ENCODE data around the gene PNPLA7.
"Not testable (repeated sequence)": the region's sequence is repeated elsewhere in the genome, so short reads cannot be mapped to it uniquely, and the experiment has no call there.

PNPLA7 gene

DNA sequence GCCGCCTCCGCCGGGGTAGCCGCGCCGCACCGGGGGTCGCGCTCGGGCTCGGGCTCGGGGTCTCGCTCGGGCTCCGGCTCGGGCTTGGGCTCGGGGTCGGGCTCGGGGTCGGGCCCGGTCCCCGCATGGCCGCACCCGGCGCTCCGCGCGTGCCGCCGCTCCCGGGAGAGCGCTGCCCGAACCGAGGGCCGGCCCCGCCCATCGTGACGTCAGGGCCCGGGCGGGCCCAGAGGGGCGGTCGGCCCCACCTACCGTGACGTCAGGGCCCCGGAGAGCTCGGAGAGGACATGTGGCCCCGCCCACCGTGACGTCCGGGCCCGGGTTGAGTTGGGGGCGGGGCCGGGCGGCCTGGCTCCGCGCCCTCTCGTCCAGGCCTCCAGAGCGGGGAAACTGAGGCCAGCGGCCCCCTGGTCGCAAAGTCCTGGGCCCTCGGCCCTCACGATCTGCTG lies 91.0 kb downstream of the PNPLA7 start, which contains the start of gene NSMF:
TSS of gene NSMF (minus strand) at position 183 of the 449 bp plus-strand sequence. CDS start 232 bp downstream, outside the sequence.
- peak; percentile 93 for DNase-seq

DNA sequence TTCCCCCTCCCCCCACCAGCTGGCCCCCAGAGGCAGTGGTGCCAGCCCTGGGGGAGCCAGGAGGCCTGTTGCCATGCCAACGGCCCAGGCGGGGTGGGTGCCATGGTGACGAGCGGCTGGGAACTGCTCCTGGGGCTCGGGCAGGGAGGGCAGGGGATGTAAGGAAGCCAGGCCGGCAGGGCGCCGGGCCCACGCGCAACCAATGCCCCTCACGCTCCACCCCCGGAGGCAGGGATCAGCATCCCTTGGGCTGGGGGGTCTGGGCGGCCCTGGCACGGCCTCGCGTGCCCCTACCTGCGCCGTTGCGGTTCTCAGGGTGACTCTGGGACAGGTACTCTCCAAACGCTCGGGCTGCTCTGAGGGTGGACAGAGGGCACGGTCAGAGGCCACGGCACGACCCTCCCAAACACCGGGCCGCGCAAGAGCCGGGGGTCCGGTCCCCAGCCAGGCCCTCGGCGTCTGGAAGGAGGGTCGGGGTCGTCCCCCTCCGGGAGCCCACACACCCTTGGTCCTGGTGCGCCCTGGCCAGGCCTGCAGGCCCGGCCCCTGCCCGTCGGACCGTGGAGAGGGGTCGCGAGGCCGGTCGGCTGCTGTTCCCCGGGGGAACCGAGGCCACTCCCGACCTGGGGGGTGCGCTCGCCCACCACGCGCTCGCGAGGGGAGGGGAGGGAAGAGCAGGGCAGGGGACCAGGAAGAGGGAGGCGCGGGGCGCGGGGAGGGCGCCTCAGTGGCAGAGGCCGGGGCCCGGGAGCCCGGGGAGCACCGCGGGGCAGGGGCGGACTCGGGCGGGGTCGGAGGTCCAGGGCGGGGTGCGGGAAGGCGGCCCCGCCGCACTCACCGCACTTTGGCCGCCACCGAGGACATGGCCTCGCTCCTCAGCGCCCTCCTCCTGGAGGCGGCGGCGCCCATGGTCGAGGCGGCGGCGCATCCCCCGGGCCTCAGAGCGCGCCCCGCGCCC lies 91.7 kb downstream of the PNPLA7 start:
- DNase-seq: no peak

DNA sequence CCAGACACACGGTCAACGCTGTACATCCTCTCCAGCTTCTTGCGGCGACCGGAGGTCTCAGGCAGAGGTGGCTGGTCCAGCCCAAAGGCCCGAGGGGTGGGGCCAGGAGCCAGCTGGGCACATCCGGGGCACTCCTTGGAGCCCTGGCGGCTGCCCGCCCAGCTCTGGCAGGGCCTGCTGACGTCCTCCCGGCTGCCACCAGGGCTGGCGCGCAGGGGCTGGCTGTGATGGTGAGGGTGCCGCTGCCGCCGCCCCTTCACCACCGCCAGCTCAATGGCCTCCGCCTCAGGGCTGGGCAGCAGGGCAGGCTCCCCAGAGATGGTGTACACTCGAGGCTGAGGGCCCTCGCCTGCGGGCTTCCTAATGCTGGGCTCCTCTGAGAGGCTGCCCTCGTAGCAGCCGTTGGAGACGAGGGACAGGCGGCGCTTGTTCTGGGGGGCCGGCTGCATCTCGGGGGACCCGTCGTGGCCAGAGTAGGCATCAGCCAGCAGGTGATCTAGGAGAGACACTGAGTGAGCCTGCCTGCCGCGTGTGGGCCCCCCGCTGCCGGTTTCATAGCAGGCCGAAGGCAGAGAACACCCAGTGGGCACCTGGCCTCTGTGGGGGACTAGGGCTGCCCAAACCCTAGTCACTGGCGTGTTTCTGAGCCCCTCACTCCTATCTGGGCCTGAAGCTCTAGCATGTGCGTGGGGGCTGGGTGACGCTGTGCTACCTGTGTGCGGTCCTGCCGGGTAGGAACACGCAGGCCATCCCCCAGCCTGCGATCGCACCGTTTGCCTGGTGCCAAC lies 92.6 kb downstream of the PNPLA7 start:
- no peak for DNase-seq

DNA sequence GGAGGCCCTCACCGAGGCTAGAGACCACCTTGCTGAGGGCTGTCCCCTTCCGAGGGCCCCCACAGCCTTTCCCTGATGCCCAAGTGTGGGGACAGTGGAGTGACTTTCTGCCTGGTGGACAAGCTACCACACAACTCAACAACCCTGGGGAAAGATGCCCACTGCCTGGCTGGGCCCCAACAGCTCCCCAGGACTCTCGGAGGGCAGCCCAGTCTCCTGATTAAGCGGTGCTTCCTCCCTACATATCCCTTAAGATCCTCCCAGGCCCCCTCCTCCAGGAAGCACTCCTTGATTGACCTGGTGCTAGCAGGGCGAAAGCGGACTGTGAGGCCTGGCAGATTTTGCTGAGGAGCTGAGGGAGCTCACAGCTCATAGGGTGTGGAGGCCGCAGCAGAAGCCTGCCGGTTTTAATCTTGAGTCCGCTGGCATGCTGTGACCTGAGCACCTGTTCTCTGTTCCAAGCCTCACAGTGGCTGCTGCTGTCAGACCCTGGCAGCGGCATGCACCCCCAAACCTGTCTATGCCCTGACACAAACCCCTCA lies 93.3 kb downstream of the PNPLA7 start:
- DNase-seq: no peak

DNA sequence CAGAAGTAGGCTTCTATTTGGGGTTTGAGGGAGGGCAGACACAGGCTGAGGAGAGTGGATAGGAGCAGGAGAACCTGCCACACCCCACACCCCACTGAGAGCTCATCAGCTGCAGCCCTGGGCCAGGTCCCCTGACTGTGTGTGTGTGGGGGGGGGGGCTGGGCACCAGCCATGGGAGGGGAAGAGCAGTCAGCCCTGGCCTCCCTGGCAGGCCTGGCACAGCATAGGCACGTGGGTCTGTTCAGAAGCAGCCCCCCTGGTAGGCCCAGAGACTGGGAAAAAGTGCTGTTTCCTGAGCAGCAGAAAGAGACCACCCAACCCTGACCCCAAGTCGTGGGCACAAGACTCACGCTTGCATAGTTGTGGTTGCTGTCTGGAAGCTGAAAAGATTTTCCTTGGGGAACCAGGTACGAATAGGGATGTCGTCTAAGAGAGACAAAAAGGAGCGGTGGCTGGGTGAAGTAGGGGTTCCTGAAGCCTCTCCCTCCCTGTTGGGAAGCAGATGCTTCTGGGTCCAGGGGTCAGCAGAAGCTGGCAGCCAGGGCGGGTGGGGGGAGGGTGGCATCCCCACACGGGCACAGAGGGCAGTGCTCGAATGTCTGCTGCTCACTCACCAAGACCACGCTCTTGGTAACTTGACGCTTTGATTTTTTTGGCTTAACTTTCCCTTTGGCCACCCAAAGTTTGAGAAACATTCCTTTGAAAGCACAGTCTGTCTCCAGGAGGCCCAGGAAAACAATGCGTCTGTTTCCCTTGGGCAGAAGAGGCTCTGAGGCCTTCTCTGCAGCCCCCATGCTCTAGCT lies 93.9 kb downstream of the PNPLA7 start:
- no peak for DNase-seq

DNA sequence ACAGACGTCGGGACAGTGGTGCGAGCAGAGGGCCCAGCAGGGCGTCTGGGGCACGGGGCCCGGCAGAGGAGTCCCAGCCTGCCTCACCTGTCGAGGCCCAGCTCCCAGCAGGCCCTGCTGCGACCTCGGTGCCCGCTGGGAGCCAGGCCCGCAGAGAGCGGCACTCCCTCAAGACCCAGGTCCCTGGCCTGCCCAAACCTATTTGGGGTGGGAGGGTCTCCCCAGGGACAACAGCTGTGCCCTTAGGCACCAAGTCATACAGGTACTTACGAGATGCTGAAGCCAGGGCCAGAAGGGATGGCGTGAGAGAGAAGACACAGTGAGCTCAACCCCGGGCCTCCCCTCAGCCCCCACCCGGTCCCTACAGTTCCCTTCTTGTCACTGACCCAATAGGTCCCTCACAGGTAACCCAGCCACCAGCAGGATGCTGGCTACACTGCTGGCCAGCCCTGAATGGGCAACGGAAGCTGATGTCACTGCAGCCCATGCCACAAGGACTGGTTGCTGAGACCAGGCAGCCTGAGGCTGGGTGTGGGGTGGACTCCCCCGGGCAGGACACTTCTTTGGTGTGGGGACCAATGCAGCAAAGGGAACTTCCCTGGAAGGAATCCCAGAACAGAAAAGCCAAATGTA lies 94.7 kb downstream of the PNPLA7 start:
- DNase-seq: no peak

DNA sequence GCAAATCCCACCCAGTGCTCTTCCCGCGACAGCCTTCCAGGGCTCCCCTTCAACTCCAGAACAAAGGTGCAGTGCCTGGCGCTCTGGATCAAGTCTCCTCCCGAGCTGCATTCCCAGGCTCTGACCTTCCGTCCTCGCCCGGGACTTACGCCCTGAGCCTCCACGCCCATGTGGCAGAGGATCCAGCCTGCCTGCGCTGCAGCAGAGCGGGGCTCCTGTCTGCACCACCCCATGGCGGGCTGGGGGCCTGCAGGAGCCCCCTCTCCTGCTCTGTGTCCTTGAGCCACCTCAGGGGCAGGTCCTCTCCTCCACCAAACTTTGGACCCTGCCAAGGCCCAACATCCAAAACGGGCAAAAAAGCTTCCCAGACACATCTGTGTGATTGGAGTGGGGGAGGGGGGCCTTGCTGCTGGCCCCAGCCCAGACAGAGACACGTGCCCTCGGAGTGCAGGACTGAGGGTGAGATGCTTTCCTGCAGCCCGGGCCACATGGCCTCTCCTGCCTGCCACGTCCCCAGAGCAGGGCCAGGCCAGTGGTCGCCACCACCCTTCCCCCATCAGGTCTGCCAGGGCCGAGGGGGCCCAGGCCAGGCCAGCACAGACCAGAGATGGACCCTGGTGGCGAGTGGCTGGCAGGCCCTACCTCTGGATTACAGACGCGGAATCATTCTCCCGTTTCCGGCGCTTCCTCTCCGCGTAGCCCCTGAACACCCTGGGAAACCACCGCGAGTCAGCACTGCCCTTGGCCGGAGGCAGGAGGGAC lies 95.4 kb downstream of the PNPLA7 start:
- no peak for DNase-seq

DNA sequence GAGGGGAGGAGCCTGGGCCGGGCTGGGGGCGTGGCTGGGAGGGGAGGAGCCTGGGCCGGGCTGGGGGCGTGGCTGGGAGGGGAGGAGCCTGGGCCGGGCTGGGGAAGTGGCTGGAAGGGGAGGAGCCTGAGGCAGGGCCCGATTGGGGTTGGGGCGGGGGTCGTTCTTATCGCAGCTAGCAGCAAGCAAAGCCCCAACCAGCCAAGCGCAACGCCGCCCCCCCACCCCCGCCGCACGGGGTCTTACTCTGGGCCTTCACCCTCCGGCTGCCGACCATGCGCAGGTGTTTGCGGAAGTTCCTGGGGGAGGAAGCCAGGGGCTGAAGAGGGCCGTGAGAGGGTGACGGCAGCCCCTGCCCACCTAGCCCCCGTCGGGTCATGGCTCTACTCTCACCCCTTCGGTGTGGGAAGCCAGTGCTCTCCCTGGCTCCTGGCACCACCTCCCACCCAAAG lies 96.0 kb downstream of the PNPLA7 start:
- peak; percentile 62 for DNase-seq

DNA sequence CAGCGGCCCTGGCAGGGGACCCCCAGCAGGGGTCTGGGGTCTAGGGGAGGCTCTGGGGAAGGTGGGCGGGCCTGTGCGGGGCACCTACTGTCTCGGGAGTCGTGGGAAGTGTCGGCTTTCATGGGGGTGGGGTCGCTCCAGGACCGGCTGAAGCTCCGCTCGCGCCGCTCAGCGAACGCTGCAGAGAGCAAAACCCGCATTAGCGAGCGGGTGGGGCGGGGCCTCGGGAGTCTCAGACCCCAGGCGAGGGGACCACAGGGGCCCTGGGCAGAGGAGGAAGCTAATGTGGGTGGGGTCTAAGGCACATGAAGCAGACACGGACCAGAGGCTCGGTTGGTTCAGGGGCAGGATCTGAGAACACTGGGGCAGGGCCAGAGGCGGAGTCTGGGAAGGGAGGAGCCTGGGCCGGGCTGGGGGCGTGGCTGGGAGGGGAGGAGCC lies 96.5 kb downstream of the PNPLA7 start:
- peak; percentile 81 for DNase-seq

DNA sequence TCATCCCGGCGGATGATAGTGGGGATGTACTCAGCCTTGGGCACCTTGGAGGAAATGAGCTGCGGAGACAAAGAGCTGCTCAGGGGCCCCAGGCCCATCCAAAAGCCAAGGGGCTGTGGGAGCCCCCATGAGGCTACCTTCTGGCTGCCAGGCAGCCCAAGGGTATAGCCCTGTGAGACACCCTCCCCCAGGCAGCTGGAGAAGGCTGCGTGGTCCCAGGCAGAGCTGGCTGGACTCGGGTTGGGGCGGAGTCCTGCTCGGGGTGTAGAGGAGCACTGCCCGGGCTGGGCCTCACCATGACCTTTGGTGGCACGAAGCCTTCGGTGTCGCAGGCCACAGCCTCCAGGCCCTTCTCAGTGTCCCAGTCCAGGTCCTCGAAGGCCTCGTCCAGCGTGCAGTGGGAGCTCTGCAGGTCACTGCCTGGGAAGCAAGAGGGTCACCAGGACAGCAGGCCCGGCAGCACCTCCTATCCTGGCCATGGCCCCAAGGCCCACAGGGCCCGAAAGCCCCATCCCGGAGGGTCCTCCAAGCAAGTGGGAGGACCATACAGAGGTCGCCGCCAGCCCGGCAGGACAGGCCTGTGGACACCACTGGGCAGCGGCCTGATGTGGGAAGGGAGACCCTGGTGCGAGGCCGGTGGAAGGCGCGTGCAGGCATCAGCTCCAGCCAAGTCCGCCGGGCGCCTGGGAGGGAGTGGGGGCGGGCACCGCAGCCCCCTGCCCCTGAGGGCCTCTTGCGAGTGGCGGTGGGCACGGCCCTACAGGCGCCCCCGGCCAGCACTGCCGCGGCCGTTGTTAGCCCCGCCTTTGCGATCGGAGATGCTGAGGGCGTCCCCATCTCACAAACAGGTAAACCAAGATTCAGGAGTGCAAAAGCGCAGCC lies 97.2 kb downstream of the PNPLA7 start:
- no peak for DNase-seq

DNA sequence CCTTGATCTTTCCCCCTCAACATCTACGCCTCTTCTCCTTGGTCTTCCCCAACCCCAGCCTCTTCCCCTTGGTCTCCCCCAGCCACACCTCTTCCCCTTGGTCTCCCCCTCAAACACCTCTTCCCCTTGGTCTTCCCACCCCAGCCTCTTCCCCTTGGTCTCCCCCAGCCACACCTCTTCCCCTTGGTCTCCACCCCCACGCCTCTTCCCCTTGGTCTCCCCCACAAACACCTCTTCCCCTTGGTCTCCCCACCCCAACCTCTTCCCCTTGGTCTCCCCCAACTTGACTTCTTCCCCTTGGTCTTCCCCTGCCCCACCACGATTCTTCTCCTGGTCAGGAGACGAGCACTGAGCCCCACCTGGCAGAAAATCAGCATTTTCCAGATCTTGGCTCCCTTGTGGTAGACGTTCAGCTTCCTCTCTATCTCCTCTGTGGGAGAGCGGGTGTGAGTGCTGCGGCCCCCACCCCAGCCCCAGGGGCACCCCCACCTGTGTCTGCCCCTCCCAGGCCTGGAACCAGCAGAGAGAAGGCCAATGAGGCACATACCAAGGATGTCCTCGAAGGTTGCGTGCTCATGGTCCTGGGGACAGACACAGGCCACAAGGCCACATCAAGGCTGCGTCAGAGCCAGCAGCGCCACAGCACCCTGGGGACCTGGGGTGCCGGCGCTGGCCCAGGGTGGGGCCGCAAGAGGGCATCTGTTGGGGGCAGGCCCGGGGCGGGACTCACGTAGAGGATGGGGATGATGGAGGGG lies 98.0 kb downstream of the PNPLA7 start:
- DNase-seq: no peak

DNA sequence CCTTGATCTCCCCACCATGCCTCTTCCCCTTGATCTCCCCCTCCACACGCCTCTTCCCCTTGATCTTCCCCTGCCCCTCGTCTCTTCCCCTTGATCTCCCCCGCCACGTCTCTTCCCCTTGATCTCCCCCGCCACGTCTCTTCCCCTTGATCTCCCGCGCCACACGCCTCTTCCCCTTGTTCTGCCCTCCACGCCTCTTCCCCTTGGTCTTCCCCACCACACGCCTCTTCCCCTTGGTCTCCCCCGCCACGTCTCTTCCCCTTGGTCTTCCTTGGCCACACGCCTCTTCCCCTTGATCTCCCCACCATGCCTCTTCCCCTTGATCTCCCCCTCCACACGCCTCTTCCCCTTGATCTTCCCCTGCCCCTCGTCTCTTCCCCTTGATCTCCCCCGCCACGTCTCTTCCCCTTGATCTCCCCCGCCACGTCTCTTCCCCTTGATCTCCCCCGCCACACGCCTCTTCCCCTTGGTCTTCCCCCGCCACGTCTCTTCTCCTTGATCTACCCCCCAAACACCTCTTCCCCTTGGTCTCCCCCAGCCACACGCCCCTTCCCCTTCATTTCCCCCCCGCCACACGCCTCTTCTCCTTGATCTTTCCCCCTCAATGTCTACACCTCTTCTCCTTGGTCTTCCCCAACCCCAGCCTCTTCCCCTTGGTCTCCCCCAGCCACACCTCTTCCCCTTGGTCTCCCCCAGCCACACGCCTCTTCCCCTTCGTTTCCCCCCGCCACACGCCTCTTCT lies 98.8 kb downstream of the PNPLA7 start:
- DNase-seq: not testable (repeated sequence)

DNA sequence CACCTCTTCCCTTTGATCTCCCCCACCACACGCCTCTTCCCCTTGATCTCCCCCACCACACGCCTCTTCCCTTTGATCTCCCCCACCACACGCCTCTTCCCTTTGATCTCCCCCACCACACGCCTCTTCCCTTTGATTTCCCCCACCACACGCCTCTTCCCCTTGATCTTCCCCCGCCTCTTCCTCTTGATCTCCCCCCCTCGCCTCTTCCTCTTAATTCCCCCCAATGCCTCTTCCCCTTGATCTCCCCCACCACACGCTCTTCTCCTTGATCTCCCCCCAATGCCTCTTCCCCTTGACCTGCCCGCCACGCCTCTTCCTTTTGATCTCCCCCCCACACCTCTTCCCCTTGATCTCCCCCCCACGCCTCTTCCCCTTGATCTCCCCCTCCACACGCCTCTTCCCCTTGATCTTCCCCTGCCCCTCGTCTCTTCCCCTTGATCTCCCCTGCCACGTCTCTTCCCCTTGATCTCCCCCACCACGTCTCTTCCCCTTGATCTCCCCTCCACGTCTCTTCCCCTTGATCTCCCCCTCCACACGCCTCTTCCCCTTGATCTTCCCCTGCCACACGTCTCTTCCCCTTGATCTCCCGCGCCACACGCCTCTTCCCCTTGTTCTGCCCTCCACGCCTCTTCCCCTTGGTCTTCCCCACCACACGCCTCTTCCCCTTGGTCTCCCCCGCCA lies 99.5 kb downstream of the PNPLA7 start:
- DNase-seq: peak; percentile 67

DNA sequence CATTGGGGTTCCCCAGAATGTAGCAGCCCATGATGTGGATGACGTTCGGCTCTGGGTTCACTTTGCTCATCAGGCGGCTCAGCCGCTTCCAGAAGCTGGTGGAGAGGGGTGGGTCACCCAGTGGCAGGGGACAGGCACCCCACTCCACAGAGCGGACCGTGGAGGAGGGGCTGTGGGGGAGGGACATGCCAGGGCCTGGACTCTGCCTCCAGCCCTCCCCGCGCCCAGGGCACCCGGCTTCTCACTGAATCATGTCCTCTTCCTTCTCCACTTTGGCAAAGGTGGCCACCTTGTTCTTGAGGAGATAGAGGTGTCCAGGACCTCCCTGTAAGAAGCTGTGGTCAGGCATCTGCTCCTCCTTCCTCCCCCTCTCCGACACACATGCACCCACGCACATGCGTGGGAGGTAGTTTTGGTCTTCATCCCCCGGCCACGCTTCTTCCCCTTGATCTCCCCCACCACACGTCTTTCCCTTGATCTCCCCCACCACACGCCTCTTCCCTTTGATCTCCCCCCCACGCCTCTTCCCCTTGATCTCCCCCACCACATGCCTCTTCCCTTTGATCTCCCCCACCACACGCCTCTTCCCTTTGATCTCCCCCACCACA lies 100.2 kb downstream of the PNPLA7 start:
- peak; percentile 62 for DNase-seq

DNA sequence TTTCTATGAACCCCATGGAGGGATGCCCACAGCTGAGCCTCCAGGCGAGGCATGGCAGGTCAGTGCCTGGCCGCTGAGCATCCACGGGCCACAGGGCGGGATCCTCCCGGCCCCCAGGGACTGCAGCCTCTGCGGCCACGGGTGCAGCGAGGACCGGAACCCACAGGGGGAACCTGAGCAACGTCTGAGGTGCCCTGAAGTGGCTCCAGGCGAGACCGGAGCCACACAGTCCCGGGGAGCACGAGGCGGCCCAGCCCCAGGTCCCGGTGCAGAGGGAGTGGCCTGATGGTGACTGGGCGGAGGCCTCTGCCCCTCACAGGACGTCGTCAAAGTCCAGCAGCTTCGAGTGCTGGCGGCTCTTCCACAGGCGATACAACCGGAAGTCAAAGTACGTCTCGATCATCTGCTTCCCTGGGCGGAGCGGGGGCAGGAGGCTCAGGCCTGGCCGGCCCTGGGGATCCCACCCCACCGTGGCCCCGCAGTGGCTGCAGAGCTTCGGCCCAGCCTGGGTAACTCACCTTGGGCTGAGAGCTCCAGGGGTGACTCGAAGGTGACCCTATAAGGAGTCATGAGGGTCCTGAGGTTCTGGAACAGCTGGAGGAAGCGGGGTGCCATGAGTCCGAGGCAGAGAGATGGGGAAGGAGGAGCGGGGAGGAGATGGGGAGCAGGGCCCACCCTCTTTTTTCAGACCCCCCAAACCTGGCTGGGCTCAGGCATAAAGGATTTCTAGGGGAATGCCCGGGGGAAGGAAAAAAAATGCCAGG lies 100.9 kb downstream of the PNPLA7 start:
- DNase-seq: no peak

DNA sequence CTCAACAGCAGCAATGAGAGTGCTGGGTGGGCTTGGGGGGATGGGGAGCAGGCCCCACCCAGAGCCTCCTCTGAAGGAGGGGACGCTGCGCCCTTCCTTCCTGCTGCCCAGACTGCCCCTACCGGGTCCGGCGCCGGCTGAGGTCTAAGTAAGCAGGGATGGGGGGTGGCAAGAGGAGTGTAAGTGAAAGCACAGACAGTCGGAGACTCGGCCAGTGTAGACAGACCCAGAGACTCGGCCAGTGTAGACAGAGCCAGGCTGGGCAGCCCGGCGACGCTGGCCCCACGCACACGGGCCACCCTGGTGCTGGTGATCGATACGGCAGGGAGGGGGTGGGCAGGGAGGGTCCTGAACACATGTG lies 101.6 kb downstream of the PNPLA7 start:
- no peak for DNase-seq

All from CD4-positive, alpha-beta T cell treated with Interleukin-15 for 1 hour (primary cell).